GM19351 (cell line): ENCODE data around the gene ZNF223.
A peak's percentile ranks its signal among the peaks of the same experiment; 100 is the strongest.

Experiments used
- ATAC-seq: cut with Tn5 transposase; IDR thresholded peaks from one replicate; pipeline ENCODE4 v1.9.1; 2021; ENCODE audit warnings: mild to moderate bottlenecking, moderate library complexity; ENCODE audit not compliant: unreplicated experiment

Gene ZNF223

DNA sequence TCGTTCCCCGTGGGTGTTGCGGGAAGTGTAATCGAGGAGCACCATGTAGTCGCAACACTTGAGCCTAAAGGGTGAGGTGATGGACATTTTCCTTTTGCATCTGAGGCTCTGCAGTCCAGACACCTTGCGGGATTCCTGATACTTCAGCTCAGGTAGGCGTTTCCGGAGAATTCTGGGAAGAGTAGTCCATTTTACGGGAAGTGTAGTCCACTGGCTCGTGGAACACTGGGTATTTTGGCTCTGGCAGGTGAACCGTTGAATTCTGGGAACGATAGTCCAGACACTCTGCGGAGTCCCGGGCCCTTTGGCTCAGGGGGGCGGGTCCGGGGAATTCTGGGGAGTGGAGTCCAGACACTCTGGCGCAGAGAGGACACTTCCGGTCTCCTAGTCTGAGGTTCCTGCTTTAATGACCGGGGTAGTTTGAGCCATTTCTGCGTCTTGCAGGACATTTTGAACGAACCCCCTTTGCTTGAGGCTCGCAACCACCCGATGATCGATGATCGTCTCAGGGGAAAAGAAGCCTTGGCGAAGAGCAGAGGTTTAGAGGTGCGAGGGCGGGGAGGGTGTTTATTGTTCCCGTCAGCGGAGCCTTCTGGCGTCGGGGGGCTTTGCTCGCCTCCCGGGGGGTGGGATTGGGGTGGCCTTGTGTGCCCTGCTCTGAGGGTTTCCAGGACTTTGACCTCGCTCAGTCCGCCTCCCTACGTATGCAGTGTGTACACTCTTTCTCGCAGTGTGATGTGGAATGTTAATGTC lies at the start of gene ZNF223:
ZNF223 (plus strand) TSS at position 387 of the 753 bp plus-strand sequence. CDS start 3,141 bp downstream, outside the sequence.
- ATAC-seq: no peak

DNA sequence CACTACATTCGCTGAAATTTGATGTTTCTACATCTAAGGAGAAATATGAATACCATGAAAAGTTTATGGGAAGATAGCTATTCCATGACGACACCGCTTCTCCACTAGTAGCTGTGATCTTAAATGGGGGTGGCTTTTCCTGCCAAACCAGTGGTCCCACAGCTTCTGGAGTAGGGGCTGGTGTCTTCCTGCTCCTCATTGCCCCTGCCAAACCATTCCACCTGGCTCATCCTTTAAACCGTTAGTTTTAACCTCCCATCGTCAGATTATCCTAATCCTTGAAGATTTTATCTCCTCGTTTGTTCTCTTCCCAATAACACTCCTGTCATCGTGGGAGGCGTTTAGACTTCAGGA lies 49.6 kb upstream of the ZNF223 start:
- no peak for ATAC-seq

DNA sequence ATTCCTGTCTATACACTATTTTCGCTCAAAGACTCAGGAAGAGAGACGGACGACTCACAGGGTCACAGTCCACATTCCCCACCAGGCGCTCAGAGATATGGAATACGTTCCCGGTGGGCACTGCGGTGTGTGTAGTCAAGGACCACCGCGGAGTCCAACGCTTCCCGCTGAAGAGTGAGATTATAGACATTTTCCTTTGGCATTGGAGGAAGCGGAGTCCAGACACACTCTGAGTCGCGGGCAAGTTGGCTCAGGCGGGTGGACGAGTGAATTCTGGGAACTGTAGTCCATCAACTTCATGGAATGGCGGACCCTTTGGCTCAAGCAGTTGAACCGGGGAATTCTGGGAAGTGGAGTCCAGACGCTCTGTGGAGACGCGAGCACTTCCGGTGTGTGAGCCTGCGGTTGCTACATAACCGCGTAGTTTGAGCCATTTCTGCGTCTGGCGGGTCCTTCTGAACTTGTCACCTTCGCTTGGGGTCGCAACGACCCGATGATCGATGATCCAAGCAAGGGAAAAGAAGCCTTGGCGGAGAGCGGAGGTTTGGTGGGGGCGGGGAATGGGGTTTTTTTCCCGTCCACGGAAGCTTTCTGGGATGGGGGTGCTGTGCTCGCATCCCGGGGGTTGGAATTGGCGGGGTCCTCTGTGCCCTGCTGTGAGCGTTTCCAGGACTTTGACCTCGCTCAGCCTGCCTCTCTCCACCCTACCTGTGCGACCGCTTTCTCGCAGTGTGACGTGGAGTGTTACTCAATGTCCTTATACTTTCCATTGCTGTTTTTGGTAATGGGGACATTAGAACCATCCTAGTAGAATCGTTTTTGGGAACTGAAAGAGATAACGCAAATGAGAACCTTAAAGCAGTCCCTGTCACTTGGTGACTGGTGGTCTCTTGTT lies 49.0 kb upstream of the ZNF223 start, which contains the start of gene ZNF230:
ZNF230 (plus strand) TSS at position 392 of the 895 bp plus-strand sequence. CDS start 4,122 bp downstream, outside the sequence.
- peak; percentile 88 for ATAC-seq

DNA sequence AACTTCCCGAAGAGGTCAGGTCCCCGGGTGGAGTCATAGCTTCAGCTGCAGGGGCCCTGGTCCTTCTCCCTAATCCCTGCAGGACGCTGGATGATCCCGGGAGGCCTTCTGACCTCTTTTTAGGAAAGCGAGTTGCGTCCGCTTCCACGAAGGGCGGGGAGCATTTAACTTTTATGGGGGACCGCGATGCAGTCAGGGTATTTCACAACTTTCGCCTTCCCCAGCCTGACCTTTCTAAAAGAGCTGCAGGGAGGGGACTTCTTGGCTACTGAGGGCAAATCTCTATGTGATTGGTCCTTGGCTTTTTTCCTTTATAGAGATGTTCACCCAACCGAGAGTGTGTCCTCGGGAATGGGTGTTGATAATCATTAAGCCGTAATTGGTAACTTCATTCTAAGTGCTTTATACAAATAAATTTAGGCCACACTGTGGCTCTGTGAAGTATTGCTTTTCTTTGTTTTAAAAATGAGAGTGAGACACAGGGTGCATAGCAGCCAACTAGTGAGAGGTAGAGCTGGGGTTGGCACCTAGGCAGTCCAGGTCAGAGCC lies 48.3 kb upstream of the ZNF223 start:
- ATAC-seq: peak; percentile 37

DNA sequence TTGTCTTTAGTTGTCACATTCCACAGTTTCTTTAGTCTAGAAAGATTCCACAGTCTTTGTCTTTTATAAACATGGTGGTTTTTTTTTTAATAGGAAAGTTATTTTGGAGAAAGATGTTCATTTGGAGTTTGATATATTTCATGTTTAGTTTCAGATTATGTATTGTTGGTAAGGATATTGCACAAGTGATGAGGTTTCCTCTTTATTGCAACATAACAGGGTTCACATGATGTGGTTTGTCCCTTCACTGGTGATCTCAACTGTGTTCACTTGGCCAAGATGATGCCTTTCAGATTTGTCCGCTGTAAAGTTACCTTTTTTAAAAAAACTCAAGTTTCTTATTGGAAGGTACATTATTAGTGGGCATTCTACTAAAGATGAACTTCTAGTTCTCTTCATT lies 45.9 kb upstream of the ZNF223 start:
- ATAC-seq: no peak

DNA sequence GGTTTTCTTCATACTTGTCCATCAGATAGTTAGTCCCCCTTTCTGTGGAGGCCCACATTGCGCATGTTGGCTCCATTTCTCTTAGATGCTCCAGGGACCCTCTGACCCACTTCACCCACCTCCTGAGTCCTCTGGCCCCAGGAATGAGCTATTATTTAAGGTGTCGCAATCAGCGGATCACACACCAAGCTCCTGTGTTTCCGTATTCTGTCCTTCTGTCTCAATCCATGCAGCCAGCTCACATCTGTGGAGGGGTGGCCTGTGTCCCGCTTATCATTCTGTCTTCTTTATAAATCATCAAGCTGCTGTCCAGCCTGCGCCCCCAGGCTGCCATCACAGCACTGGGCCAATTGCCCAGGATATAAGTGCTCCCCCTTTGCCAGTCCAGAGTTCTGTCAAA lies 44.4 kb upstream of the ZNF223 start:
- no peak for ATAC-seq

DNA sequence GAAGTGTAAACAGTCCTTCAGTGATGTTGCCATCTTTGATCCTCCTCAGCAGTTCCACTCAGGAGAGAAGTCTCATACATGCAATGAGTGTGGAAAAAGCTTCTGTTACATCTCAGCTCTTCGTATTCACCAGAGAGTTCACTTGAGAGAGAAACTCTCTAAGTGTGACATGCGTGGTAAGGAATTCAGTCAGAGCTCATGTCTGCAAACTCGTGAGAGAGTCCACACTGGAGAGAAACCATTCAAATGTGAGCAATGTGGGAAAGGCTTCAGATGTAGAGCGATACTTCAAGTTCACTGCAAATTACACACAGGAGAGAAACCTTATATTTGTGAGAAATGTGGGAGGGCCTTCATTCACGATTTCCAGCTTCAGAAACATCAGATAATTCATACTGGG lies 41.4 kb upstream of the ZNF223 start:
- ATAC-seq: no peak

DNA sequence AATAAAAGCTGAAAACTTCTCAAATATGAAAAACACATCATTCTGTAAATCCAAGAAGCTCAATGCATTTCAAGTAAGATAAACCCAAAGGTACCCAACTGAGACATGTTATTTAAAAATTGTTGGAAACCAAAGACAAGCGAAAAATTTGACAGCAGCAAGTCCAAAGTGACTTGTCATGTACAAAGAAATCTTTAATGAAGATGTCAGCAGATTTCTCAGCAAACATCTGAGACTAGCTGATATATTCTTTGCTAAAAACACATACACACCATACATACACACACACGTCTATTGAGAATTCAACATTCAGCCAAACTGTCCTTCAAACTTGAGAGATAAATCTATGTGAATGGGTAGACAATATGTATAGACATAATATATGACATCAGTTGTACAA lies 32.3 kb upstream of the ZNF223 start:
- ATAC-seq: no peak

DNA sequence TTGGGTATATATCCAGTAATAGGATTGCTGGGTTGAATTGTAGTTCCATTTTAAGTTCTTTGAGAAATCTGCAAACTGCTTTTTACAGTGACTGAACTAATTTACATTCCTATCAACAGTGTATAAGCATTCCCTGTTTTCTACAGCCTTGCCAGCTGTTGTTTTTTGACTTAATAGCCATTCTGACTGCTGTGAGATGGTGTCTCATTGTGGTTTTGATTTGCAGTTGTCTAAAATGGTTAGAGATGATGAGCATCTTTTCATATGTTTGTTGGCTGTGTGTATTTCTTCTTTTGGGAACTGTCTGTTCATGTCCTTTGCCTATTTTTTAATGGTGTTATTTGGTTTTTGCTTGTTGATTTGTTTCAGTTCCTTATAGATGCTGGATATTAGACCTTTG lies 30.6 kb upstream of the ZNF223 start:
- ATAC-seq: no peak

DNA sequence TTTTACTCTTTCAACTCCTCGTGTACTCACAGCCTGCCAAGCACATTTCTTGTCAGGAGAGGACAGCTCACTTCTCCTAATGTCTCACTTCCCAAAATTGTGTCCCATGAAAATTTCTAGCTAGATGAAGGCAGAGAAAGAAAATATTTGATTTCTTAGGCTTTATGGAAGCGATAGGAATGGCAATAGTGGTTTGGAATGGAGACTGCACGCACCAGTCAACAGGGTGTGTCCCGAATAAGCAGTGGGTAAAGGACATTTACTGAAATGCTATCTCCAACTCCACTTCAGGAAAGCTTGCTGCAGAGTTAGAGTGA lies 27.0 kb upstream of the ZNF223 start:
- no peak for ATAC-seq

DNA sequence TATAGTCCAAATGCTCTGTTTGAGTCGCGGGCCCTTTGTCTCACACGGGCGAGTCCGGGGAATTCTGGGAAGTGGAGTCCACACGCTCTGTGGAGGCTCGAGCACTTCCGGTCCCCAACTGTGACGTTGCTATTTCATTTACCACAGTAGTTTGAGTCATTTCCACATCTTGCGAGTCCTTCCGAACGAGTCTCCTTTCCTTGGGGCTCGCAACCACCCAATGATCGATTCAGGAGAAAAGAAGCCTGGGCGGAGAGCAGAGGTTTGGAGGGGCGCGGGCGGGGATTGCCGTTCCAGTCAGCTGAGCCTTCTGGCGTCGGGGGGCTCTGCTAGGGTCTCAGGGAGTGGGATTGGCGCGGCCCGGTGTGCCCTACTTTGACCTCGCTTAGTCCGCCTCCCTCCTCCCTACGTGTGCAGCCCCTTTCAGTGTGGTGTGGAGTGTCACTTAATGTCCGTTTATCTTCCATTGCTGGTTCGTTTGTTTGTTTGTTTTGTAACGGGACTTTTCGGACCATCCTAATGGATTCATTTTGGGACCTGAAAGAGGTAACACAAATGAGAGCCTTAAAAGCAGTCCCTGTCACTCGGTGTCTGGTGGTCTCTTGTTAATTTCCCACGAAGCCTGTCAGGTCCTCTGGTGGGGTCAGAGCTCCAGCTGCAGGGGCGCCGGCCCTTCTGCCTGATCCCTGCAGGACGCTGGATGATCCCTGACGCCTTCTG lies 26.5 kb upstream of the ZNF223 start, which contains the start of gene ZNF222:
ZNF222 (plus strand) TSS at position 163 of the 720 bp plus-strand sequence; CDS start at position 221, 58 bp downstream.
- peak; percentile 93 for ATAC-seq

DNA sequence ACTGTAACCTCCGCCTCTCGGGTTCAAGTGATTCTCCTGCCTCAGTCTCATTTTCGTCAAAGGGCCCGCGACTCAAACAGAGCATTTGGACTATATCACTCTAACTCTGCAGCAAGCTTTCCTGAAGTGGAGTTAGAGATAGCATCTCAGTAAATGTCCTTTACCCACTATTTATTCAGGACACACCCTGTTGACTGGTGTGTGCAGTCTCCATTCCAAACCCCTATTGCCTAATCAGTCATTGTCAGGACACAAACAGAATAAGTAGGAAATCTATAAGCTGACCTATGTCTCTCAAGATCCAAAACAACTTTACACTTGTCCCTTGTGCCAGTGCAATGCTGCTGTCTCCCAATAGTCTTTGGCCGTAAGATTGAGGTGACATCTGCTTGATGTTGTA lies 25.2 kb upstream of the ZNF223 start:
- no peak for ATAC-seq

DNA sequence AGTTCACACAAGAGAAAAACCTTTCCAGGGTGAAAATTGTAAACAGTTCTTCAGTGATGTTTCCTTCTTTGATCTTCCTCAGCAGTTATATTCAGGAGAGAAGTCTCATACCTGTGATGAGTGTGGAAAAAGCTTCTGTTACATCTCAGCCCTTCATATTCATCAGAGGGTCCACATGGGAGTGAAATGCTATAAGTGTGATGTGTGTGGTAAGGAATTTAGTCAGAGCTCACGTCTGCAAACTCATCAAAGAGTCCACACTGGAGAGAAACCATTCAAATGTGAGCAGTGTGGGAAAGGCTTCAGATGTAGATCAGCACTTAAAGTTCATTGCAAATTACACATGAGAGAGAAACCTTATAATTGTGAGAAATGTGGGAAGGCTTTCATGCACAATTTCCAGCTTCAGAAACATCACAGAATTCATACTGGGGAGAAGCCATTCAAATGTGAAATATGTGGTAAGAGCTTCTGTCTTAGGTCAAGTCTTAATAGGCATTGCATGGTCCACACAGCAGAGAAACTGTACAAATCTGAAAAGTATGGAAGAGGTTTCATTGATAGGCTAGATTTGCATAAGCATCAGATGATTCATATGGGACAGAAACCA lies 19.7 kb upstream of the ZNF223 start:
- no peak for ATAC-seq

DNA sequence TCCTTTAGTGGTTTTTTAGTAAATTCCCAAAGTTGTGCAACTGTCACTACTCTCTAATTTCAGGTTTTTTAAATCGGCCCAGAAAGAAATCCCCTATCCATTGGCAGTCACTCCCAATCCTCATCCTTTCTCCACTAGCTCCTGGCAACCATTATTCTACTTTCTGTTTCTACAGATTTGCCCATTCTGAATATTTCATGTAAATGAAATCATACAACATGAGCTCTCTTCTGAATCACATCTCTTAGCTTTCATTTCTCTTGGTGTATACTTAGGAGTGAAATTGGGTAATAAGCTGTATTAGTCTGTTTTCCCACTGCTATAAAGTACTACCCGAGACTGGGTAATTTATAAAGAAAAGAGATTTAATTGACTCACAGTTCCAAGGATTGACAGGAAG lies 9.7 kb upstream of the ZNF223 start:
- no peak for ATAC-seq

DNA sequence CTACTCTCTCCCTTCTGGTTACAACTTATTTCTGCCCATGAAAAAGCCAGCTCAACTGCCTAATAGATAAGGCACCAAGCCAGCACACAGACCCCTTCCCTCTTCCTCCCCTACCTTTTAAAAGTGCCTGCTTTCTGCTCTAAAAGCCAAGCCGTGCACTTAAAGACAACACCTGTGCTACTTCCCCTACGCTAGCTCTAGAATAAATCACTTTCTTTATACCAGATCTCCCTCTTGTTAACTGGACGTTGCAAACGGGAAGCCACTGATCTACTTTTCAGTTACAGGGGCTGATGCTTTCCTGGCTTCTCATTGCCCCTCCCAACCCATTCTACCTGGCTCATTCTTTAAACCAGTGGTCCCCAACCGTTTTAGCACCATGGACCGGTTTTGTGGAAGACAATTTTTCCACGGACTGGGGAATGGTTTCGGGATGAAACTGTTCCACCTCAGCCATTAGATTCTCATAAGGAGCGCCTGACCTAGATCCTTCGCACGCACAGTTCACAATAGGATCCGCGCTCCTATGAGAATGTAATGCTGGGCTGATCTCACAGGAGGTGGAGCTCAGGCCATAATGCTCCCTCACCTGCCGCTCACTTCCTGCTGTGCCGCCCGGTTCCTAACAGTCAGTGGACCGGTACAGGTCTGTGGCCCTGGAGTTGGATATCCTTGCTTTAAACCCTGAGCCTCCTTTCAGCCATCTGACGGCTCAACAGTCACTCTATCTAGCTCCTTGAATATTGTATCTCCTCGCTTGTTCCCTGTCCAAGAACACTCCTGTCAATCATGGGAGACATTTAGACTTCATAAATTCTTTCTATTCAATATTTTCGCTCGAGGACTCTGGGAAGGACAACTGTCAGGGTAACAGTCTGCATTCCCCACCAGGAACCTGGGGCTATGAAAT lies 841 bp upstream of the ZNF223 start:
- no peak for ATAC-seq

DNA sequence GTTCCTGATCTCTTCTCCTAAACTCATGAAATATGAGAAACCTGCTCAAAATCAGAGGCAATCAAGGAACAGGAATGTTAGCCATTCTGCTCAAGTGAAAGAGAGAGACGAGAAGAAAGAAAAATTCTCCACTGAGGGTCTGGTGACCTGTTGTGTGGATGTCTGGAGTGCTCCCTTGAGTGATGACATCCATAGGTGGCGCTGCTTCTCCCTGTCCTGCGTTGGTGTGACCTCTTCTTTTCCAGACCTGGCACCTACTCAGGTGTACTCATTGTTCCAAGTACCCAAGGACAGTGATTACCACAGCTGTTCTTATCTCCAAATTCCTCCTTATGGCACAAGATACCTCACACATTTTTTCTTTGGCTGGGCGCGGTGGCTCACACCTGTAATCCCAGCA lies 4.0 kb downstream of the ZNF223 start:
- ATAC-seq: no peak

DNA sequence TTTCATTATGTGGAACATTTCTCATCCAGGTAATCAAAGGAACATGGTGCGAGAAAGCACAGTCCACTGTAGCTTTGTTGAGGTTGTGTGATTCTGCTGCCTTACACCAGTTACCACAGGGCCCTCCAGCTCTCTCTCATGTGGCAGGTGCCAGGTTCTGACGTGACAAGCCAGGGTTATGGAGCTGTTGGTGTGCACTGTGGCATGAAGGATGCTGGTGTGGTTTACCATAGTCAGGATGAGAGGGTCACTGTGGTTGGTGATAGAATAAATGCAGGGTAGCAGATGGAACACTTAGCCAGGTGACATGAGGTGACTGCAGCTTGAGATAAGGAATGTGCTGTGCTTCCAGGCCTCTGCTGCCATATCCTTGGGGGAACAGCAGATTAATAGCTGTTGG lies 7.4 kb downstream of the ZNF223 start:
- no peak for ATAC-seq

DNA sequence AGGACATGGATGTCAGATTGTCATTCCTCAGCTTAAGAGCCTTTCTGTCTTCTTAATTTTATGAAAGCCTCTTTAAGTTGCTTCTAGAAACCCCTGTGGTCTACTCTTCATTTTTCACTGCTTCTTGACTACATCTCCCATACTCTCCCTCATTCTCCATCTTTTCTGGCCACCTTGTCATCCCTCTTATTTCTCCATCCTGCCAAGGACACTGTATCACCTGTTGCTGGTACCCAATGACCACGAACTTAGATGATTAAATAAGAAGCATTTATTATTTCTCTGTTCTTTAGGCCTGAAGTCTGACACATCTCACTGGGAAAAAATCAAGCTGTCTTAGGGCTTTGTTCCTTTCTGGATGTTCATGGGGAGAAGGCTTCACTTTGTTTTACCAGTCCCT lies 9.2 kb downstream of the ZNF223 start:
- ATAC-seq: no peak

DNA sequence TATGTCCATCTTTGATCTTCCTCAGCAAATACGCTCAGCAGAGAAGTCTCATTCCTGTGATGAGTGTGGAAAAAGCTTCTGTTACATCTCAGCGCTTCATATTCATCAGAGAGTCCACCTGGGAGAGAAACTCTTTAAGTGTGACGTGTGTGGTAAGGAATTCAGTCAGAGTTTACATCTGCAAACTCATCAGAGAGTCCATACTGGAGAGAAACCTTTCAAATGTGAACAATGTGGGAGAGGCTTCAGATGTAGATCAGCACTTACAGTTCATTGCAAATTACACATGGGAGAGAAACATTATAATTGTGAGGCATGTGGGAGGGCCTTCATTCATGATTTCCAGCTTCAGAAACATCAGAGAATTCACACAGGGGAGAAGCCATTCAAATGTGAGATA lies 14.5 kb downstream of the ZNF223 start:
- no peak for ATAC-seq

DNA sequence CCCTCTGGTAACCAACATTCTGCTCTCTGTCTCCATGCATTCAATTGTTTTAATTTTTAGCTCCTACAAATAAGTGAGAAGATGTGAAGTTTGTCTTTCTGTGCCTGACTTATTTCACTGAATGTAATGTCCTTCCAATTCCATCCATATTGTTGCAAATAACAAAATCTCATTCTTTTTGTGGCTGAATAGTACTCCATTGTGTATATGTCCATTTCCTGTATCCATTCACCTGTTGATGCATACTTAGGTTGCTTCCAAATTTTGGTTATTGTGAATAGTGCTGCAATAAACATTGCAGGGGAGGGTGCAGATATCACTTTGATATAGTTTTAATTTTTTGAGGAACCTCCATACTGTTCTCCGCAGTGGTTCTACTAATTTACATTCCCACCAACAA lies 17.6 kb downstream of the ZNF223 start:
- ATAC-seq: no peak
